ENCODE results near the gene CA7. TPM values are rescaled to one million over a fixed set of nuclear protein-coding genes. Genes with fewer than 3 reads are reported as not detected.

CA7 gene
- total RNA-seq, 1 experiment from 2014 or later, result not detected

DNA sequence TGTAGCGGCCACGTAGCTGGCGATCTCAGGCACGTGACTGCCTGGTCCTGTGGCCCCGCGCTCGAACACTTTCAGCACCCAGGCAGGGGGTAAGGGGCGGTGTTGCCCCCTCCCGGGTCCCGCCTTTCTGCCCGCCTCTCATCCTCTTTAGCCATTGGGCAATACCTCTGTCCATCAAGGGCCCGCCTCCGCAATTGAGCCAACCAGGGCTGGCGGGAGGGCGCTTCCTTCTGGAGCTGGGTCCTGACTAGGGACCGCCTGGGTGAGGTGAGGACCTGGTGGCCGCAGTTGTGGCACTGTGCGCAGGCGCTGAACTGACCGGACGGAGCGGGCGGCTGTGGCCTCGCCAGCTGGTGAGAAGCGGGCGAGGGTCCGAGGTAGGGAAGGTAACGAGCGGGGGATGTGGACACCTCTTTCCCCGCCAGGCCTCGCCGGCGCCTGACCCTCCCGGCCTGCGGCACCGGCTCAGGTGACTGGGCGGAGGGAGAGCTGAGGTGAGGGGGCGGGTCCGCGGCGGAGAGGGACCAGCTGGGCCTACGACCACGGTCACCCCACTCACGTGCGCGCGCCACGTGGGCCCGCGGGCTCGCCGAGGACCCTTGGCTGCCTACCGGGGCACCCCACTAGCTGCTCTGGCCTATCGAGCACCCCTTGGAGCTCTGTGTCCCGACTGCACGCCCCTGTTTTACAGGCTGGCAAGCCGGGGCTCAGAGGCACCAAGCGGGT lies 36.2 kb downstream of the CA7 start, which contains the start of gene PDP2:
TSS of gene PDP2 (plus strand) at position 228 of the 726 bp plus-strand sequence. CDS start 3,770 bp downstream, outside the sequence.
- Histone ChIP-seq H3K27me3 (ENCODE audit: control insufficient read depth, insufficient read depth, low read length) (no peaks in the 10 kb centered on the region), H3K4me3 (ENCODE audit: low read depth in 2 of 2, low read length in 2 of 2) (peak within 1 kb of the TSS; percentile 69 to 81), H3K36me3 (ENCODE audit: control insufficient read depth, insufficient read depth, low read length) (no peaks in the 10 kb centered on the region), H3K4me1 (ENCODE audit: control insufficient read depth, insufficient read depth, low read length) (peaks cover 12% of the 10 kb centered on the region; the same call in 1 of the 2 replicates), H3K9me3 (ENCODE audit: control insufficient read depth, insufficient read depth, low read depth, low read length) (no peaks in the 10 kb centered on the region), H3K27ac (ENCODE audit: low read length) (peak within 1 kb of the TSS; percentile 79)
- BruUV-seq (replicated peaks), result no TSS peak
- intact Hi-C loops (cut with micrococcal nuclease; ENCODE audit: unreplicated experiment) (no loop called here), in situ Hi-C loops (cut with HindIII; ENCODE audit: low pct_unique_long_range_greater_than_20kb, low sequenced_read_pairs) (no loop called here)
- CTCF ChIA-PET, result interaction anchor here (1.0 to 1.4 kb wide), 3 partner anchors 9 to 18 kb away, joined by 3 read pairs; no protein-coding TSS in a partner anchor
- TF ChIP-seq CTCF (IDR thresholded peaks at IDR 0.05) (no peak), SIN3A (IDR thresholded peaks at IDR 0.05; ENCODE audit: borderline replicate concordance, insufficient read depth, low read depth, low read length) (no peak), TCF7L2 (IDR thresholded peaks at IDR 0.05; ENCODE audit: low read depth, low read length) (no peak), POLR2AphosphoS5 (IDR thresholded peaks at IDR 0.05; ENCODE audit: low read depth, low read length) (no peak)
- TF ChIP-seq, protein P1, sequence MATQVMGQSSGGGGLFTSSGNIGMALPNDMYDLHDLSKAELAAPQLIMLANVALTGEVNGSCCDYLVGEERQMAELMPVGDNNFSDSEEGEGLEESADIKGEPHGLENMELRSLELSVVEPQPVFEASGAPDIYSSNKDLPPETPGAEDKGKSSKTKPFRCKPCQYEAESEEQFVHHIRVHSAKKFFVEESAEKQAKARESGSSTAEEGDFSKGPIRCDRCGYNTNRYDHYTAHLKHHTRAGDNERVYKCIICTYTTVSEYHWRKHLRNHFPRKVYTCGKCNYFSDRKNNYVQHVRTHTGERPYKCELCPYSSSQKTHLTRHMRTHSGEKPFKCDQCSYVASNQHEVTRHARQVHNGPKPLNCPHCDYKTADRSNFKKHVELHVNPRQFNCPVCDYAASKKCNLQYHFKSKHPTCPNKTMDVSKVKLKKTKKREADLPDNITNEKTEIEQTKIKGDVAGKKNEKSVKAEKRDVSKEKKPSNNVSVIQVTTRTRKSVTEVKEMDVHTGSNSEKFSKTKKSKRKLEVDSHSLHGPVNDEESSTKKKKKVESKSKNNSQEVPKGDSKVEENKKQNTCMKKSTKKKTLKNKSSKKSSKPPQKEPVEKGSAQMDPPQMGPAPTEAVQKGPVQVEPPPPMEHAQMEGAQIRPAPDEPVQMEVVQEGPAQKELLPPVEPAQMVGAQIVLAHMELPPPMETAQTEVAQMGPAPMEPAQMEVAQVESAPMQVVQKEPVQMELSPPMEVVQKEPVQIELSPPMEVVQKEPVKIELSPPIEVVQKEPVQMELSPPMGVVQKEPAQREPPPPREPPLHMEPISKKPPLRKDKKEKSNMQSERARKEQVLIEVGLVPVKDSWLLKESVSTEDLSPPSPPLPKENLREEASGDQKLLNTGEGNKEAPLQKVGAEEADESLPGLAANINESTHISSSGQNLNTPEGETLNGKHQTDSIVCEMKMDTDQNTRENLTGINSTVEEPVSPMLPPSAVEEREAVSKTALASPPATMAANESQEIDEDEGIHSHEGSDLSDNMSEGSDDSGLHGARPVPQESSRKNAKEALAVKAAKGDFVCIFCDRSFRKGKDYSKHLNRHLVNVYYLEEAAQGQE (IDR thresholded peaks at IDR 0.05; ENCODE audit: insufficient read depth in 1 of 2, low read depth in 2 of 2, low read length in 1 of 2), result no peak
- POLR2A ChIA-PET, result no interaction called here
- DNase-seq (ENCODE audit: low read depth, low spot score) (peak; percentile 72), ATAC-seq (peak; percentile 99)

GRCh38 chr16:66881014-66881417 lies 36.8 kb downstream of the CA7 start:
- Histone ChIP-seq H3K27me3 (ENCODE audit: control insufficient read depth, insufficient read depth, low read length) (no peaks in the 10 kb centered on the region), H3K9me3 (ENCODE audit: control insufficient read depth, insufficient read depth, low read depth, low read length) (no peaks in the 10 kb centered on the region), H3K36me3 (ENCODE audit: control insufficient read depth, insufficient read depth, low read length) (no peaks in the 10 kb centered on the region), H3K4me1 (ENCODE audit: control insufficient read depth, insufficient read depth, low read length) (peaks cover 12% of the 10 kb centered on the region; the same call in 1 of the 2 replicates), H3K27ac (ENCODE audit: low read length) (peak overlapping the region; percentile 71), H3K4me3 (ENCODE audit: low read depth in 2 of 2, low read length in 2 of 2) (peak overlapping the region; percentile 69 to 81)
- ATAC-seq, result peak; percentile 14; the same call in 1 of the 2 replicates
- POLR2A ChIA-PET, result no interaction called here
- TF ChIP-seq, protein P1 (IDR thresholded peaks at IDR 0.05; ENCODE audit: insufficient read depth in 1 of 2, low read depth in 2 of 2, low read length in 1 of 2), result no peak
- TF ChIP-seq POLR2AphosphoS5 (IDR thresholded peaks at IDR 0.05; ENCODE audit: low read depth, low read length) (no peak), TCF7L2 (IDR thresholded peaks at IDR 0.05; ENCODE audit: low read depth, low read length) (no peak), CTCF (IDR thresholded peaks at IDR 0.05) (no peak), SIN3A (IDR thresholded peaks at IDR 0.05; ENCODE audit: borderline replicate concordance, insufficient read depth, low read depth, low read length) (no peak)
- no TSS peak for BruUV-seq (replicated peaks)
- intact Hi-C loops (cut with micrococcal nuclease; ENCODE audit: unreplicated experiment), result no loop called here
- DNase-seq (ENCODE audit: low read depth, low spot score), result no peak
- CTCF ChIA-PET, result interaction anchor here (1.0 to 1.4 kb wide), 3 partner anchors 10 to 19 kb away, joined by 3 read pairs; no protein-coding TSS in a partner anchor
- in situ Hi-C loops (cut with HindIII; ENCODE audit: low pct_unique_long_range_greater_than_20kb, low sequenced_read_pairs), result no loop called here

Data from Panc1 (cell line).